Activated CD4-positive, alpha-beta T cell treated with anti-CD3 and anti-CD28 coated beads, Interleukin-2, amount 50 U/mL, for 1 hour (primary cell): Measurements from ENCODE around the gene IL36A.

Experiments used
- DNase-seq: peaks from one replicate; pipeline ENCODE4 v3.0.0-alpha.2; 2020

Gene IL36A

DNA sequence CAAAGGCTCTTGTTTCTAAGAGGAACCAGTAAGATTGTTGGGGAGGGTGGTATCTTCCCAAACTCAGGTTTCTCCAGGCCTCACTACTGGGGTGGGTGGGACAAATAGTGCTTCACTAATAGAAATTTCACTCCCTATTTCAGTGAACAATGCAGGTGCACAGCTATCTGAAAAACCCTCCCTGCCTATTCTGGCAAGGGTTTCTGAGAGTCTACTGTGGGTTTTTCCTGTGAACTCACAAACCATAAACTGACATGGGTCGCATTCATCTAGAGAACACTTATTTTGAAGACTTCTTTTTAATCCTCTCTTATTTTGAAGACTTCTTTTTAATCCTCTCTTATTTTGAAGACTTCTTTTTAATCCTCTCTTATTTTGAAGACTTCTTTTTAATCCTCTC is 4.4 kb downstream of the IL36A start:
- DNase-seq, result no peak

DNA sequence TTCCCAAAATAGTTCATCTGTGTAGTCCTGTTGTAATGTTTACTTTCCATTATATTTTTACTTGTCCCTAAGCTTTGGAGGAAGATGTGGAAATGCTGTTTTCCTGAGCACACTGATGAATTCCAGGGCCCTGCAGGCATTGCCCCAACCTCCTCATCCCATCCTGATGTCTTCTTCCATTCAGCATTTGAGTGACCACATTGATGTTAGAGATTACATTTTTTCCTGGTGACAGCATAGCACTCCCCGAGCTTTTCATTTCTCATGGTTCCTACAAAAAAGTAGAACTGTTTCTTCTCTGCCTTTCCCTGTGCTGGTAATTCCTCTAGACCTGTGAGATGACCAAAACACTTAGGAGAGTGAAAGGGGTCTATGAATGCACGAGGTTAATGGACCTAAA is 4.8 kb downstream of the IL36A start:
- no peak for DNase-seq

DNA sequence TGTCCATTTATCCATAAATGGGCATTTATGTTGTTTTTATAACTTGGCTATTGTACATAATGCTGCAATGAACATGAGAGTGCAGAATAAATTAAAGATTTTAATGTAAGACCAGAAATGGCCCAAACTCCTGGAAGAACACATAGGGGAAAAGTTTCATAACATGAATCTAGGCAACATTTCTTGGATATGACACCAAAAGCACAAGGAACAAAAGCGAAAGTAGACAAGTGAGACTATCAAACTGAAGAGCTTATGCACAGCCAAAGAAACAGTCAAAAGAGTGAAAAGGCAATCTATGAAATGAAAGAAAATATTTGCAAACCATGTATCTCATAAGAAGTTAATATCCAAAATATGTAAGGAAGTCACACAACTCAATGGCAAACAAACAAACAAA is 5.8 kb downstream of the IL36A start:
- no peak for DNase-seq

DNA sequence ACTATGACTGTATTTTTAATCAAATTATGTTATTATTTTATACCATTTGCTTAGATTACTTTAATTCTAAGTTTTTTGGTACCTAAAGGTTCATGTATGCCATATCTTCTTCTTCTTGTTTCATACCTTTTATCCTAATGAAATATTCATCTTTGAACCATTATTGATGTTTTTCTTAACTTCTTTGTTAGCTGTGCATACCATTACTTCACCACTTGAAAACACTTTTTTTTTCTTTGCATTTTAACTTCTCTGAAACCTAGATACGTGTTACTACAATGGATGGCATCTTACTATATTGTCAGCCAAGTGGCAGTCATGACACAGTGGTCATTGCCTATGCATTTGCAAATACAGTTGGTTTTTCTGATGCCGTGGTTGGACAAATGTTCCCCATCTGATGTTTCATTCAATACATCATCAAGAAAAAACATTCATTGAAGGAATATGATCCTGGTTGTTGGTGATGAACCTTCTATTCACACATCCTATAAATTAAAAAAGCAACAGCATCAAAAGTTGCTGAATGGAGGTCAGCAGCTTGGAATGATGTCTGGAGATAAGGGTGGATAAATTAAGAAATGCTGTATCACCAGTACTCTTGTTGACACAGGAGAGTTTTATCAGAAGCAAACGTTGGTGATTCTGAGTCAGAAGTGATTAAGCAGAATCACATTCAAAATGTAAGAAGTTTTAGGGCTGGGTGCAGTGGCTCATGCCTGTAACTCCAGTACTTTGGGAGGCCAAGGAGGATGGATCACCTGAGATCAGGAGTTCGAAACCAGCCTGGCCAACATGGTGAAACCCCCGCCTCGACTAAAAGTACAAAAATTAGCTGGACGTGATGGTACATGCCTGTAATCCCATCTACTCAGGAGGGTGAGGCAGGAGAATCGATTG is 7.4 kb downstream of the IL36A start:
- DNase-seq, result no peak

DNA sequence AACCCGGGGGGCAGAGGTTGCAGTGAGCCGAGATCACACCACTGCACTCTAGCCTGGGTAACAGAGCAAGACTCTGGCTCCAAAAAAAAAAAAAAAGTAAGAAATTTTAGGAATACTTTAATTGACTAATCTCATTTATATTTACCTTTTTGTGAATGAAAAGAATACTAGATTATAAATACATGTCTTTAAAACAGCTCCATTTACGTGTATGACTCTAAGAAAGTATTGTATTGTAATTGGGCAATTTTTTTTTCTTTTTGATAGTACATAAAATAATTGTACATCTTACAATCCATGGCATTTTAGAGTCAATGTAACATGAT is 8.0 kb downstream of the IL36A start:
- DNase-seq, result no peak

DNA sequence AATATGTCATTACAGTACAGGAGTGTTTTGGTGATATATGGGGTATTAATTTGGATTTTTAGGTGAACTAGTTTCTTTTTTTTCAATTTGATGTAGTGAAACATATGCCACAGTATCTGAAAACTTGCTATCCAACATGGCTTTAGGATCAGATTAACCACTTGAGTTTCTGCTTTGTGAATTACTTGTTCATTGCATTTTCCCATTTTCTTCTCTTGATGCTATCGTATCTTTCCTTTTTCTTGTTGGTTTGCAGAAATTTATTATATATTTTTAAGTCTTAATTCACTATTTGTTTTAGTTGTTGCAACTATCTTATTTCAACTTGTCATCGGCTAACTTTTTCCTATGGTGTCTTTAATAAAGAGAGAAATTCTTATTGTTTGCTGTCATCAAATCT is 8.8 kb downstream of the IL36A start:
- DNase-seq, result no peak

DNA sequence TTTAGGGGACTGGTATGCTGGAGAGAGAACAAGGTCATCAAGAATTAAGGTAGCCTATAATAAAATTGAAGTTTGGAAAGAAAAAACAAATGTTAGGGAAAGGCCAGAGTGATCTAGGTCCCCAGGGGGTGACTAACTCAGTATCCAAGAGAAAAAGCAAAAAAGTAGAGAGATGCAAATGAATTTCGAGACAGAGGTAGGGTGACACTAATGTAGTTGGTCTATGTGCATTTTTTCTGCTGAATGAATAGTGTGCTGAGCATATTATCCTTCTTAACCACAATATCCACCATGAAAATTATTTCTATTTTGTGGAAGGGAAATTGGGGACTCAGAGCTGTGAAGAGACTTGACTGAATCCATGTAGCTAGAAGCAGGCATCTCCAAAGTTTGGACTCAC is 9.8 kb downstream of the IL36A start:
- no peak for DNase-seq

DNA sequence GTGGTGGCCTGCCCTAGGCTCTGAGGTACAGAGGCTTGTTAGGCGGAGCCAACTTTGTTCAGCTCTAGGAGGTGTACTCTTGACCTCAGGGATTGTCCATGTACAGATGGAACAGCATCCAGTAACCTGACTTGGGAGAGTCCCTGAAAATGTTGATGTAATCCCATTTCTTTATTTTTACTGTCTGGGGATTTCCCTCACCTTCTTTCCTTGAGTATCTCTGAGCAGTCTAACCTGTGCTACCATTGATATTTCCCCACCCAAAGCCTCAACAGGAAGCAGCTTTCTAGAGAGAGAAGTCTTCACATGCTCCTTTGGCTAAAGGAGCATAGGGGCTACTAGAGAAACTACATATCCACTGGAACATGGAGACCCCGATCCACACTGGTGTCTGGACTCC is 10.4 kb downstream of the IL36A start:
- DNase-seq, result no peak

DNA sequence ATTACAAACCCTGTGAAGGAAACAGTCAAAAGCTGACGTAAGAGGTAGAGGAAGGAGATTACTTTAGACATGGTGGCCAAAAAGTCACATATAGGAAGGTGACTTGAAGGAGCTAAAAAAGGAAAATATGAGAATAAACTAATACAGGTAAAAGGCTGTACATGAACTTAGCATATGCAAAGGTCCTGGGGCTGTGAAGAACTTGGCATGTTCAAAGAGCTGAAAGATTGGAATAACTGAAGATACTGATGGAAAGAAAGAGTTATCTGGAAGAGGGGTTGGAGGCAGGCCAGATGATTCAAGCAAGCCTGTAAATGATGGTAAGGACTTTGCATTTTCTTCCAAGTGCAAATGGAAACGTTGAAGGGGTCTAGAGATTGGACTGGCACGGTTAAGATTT is 13.2 kb downstream of the IL36A start:
- no peak for DNase-seq

DNA sequence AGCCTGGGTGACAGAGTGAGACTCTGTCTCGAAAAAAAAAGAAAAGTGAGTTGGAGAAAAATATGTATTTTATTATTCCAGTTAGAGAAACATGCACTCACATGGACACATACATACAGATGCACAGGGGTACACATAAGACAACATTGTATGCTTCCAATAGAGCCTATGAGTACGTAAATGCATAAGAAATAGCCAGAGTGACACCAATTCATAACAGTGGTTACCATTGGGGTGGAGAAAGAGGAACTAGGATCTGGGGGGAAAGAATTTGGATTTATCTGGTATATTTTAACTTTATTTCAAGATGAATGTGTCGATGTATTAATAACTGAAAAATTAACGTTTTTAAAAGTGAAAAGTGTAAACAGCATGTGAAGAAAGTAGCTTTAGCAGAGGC is 16.1 kb downstream of the IL36A start:
- DNase-seq, result no peak

DNA sequence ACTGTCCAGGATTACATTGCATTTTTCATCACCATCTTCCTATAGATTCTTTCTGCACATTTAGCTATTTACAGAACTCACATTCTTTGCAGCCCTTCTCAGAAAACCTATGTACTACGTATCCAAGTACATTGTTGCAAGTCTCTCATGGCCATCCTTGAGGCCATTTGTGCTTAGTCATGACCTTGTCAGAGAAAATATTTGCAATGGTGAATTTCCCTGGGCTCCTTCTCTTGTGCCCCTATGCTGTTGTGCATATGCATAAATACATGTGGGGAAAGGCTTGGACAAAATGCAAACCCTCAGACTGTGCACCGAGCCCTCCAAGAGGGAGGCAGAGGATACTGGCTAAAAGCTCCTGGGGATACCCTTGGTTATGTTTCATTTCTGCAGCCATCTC is 19.5 kb downstream of the IL36A start:
- no peak for DNase-seq

DNA sequence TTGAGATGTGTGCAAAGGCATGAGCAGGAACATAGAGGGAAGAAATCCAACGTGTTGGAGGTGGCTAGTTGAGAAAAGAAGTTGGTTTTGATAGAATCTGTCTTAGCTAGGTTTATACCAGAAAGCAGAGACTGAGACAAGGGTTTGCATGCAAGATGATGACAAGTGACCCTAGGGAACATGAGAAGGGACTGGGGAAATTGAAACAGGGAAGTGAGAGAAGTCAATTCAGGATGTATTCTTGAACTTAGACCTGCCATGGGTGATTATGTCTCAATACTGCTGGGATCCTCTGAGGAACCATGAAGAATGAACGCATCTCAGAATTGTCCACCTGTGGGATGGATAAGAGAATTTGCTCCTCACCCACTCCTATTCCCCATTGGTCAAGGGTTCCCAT is 20.5 kb downstream of the IL36A start:
- no peak for DNase-seq

DNA sequence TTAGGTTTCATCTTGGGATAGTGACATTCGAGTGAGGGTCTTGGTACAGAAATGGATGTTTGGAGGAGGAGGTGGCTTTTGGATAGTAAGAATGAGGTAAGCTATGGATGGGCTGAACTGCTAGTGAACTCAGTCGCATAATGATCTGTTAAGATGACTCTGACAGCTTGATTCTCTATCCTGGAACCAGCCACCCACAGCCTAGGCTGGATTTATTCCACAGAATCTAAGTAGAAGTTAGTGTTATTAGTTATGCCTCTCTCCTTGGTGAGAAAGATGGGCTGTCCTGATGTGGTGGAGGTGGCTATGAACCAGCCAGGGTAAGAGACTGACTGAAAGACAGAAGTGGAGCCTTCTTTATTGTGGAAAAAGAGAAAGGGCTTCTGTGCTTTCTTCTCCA is 22.4 kb downstream of the IL36A start:
- DNase-seq, result no peak

DNA sequence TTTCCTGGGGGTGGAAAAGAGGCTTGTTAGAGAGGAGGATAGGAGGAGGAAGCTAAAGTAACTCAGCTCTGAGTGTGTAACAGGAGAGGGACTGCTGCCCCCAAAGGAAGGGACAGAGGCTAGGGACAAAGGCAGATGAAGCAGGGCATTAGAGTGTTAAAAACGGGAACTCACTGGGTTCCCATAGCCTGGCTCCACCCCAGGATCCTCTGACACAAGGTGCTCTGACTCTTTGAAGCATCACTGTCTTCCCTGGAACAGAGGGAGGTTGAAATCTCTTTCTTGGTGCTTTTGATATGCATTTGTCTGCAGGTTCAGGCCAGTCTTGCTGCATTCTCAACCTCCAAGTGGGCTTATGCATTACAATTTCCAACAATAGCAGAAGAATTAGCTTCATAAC is 22.9 kb downstream of the IL36A start:
- DNase-seq, result no peak

DNA sequence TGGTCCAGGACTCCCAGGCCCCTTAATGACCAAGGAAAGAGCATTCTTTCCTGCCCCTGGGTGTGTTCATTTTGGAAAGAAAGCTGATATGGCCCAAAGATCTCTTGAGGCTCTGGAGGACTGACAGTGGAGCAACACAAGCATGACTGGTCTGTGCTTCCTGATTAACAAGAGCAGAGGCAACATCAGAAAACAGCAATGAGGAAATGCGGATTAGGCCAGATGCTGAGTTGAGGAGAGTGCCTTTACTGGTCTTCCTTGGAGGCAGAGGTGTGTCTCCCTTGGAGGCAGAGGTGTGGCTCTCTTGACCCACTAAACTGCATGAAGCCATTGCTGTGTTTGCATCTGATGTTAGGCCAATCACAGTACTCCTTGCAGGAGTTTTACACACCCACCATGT is 27.5 kb downstream of the IL36A start:
- DNase-seq, result no peak

DNA sequence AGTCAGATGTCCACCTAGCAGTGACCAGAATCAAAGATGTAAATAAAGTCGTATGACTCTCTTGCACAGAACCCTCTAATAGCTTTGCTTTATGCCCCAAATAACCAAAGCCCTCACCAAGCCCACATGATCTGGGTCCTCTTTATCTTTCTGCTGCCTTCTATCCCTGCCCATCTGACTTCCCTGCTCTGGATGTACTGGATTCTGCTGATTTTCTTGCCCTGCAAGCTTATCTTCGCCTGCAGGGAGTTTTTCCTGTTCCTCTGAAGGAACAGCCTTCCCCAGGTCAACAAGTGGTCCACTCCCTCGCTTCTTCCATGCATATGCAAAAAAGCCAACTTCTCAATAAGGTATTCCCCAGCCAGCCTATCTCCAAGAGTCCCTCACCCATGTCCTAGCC is 28.8 kb downstream of the IL36A start:
- no peak for DNase-seq

DNA sequence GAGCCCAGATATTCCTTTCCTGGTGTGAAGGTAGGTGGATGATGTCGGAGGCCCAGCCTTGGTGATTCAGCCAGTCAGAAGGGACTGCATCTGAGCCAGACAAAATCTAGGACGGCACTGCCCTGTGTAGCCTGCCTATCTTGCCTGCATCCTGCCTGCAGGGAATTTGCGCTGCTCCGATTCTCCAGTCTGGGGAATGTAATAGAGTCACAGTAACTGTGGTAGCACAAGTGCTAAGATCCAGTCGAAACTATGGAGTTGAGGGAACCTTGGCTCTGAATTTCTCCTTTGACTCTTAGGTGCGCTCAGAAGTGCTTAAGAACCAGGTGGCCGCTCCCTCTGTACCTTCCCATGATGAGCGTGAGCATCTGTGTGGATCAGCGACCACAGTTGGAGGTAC is 31.5 kb downstream of the IL36A start:
- no peak for DNase-seq

DNA sequence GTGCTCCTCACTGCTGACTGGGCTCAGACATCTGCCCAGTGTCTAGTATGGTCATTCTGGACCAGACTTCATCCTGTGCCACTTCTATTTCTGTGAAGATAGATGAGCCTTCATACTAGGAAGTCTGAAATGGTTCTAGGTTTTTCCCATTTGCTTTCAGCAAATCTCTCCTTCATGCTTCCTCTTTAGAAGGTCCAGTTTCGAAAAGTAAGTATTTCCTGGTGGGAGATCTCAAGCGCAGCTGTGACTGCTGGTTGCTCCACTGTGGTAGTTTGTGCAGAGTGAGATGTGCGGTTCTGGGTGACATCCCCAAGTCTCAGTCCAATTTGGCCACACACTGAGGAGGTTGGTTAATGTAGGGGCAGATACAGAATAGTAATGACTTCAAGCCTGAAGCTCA is 33.0 kb downstream of the IL36A start:
- DNase-seq, result no peak

DNA sequence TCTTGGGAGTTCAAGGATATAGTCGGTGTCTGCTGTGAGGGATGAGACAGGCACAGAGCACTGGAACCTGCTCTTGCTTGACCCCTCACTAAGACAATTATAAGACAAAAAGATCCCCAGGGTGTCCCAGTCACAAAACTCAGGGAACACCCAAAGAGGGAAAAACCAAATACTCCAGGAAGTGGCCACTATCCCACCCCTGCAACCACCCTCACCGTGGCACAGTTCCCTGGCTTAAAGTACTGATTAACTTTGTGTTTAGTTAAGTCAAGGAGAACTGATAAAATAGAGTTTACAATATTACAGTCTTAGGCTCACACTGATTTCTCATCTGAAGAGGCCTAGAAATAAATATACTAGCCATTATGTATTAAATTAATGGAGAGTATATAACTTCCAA is 33.9 kb downstream of the IL36A start:
- no peak for DNase-seq

DNA sequence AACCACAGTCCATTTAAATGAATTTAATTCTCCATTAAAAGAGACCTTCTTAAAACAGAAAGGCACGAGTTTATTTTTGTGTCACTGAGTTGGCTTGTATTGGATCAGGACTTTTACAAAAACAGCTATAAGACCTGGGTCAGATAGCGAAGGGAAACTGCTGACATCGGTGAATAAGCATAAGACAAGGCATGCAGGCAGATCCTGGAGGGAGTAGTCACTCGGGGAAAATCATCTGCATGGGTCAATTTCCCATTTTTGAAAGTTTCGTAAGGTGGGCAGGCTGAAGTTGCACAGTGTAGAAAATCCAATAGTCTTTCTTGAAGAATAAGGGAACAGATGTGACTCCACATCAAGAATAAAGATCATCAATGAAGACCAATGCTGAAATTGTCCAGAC is 34.5 kb downstream of the IL36A start:
- DNase-seq, result no peak

DNA sequence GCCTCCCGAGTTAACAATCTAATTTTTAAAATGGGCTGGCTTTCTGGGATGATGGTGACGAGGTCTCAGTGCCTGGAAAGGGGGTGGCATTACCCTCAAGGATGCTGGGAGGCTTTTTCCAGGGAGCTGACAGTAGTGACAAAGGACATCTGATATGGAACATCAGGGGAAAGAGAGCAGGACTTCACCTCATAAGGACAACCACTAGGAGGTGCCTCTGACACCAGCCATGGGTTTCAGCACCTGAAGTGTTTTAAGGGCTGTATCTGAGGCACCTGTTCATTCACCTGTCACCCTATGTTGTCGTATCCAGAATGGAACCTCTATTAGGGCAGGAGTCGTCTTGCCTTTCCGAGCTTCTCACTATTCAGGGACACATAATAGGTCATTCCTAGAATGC is 36.6 kb downstream of the IL36A start:
- no peak for DNase-seq

DNA sequence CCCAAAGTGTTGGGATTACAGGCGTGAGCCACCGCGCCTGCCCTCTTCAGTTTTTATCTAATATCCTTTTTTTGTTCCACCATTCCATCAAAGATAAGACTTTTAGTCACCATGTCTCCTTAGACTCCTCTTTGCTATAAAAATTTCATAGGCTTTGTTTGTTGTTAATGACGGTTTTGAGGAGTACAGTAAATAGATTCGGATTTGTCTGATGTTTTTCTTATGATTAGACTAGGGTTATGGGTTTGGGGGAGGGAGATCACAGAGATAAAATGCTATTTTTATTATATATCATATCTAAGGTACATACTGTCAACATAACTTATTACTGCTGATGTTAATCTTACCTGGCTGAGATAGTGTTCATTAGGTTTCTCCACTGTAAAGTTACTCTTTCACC is 41.2 kb downstream of the IL36A start:
- no peak for DNase-seq

DNA sequence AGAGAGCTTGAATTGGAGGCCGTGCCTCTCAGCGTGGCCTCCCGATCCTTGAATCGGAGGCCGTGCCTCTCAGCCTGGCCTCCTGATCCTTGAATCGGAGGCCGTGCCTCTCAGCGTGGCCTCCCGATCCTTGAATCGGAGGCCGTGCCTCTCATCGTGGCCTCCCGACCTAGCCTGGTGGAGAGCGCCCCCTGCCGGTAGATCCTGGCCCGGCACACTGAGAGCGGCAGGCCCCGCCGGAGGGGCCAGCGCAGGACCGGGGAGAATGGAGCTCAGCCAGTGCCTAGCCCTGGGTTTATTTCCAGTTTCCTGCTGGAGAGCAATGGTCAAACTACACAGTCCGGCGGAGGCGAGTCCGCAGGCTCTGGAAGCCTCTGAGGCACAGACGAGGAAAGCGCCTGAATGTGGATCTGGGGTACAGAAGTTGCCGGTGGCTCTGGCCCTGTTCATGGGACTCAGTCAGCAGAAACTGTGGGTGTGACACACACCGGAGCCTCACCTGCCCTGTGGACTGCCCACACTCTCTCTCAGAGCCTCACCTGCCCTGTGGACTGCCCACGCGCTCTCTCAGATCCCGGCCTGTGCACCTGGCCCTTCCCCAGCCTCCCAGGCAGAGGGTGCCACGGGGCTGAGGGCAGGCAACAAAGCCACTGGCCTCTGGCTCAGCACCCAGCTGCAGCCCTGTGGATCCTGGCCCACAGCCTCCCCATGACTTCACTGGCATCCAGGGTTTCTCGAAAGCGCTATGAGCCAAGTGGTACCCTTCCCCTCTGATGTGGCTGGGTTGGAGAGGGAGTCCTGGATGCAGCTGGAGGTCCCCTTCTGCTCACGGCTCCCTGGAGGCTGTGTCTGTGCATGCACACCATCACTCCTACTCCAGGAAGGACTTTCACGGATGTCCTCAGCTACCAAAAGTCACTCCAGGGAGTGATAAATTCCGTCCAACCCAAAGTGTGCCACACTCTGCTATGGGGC is 45.9 kb downstream of the IL36A start:
- DNase-seq, result no peak

DNA sequence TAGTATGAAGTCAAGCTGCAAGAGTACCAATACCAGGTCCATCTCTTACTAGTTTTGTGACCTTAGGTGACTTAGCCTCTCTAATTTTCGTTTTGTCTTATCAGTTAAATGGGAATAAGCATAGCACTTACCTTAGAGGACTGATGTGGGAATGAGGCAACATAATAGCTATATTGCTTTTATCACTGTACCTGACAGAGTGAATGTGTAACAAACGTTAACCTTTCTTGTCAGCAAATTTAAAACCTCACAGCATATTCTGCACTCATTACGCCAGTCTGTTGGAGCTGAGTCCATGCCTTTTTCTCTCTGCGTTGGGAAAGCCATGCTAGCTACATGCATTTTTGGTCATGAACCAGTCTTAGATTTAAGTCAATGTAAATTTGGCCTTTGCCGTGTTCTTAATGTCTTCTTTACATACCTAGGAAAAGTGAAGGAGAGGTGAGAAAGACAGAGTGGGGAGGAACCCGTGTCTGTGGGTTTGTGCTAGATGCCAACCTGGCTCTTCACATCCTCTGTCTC is 47.2 kb downstream of the IL36A start, which contains the start of gene IL36B:
TSS of gene IL36B (minus strand) at position 472 of the 522 bp plus-strand sequence.
- no peak for DNase-seq
